ENCODE results near the gene HCCS. TPM values are rescaled to one million over a fixed set of nuclear protein-coding genes. Genes with fewer than 3 reads are reported as not detected.

The HCCS gene
- 13.6 and 19.2 TPM in 2 replicates for total RNA-seq
- 39.0 and 40.5 TPM in 2 replicates for polyA plus RNA-seq

DNA sequence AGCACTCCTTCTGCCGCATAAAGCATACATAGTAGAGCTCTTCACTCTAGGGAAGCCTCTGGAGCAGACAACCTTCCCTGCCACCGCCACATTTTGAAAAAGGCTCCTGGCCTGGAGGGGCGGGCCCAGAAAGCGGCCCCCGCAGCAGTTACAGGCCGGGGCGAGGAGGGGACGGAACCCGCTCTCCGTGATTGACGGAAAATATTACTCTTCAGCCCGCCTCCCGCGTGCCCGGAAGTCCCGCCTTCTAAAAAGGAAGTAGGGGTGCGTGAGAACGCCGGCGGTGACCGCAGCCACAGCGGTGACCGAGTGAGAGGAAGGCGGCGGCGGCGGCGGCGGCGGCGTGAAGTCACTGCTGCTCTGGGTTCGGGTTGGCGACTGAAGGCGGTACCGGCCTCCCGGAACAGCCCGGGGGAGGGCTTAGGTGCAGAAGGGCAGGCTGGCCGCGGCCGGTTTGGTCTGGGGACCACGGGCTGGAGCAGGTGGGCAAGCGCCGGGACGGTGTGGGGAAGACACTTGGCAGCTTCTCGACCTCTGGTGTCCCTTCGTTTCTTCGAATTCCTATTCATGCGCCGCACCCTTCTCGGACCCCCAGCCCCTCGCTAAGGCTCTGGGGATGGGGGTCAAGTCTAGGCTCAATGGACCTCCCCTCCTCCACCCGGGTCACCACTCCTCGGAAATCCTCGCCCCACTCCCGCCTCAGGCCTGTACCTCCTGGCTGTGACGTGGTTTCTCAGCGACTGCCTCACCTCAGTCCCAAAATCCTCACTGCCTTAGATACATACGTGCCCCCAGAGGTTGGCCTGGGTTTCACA is at the start of gene HCCS:
Gene HCCS (plus strand): TSS at position 296 of the 815 bp plus-strand sequence. CDS start 729 bp downstream, outside the sequence.
- no peaks in the 10 kb centered on the region for H3K27me3 ChIP-seq
- peak; percentile 84 to 86 for DNase-seq (ENCODE audit: low read depth in 1 of 2, low spot score in 1 of 2)
- TF ChIP-seq, protein P1, sequence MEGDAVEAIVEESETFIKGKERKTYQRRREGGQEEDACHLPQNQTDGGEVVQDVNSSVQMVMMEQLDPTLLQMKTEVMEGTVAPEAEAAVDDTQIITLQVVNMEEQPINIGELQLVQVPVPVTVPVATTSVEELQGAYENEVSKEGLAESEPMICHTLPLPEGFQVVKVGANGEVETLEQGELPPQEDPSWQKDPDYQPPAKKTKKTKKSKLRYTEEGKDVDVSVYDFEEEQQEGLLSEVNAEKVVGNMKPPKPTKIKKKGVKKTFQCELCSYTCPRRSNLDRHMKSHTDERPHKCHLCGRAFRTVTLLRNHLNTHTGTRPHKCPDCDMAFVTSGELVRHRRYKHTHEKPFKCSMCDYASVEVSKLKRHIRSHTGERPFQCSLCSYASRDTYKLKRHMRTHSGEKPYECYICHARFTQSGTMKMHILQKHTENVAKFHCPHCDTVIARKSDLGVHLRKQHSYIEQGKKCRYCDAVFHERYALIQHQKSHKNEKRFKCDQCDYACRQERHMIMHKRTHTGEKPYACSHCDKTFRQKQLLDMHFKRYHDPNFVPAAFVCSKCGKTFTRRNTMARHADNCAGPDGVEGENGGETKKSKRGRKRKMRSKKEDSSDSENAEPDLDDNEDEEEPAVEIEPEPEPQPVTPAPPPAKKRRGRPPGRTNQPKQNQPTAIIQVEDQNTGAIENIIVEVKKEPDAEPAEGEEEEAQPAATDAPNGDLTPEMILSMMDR (IDR thresholded peaks at IDR 0.05; ENCODE audit: low read depth, low read length), result no peak

DNA sequence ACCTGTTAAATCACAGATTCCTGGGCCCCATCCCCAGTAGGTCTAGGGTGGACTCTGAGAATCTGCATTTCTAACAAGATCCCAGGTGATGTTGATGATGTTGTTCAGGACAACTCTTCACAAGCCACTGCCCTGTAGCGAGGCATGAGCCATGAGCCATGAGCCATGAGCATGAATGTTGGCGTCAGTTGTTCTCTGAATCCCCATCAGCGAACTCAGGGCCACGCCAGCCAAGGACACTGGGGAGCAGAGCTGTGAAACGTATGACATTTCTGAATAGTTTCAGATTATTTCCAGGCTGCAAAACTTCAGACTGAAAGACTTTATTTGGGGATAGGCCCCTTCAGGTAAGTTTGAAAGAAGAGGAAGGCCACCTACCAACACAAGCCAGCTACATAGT is 46.9 kb upstream of the HCCS start:
- TF ChIP-seq, protein P1 (IDR thresholded peaks at IDR 0.05; ENCODE audit: low read depth, low read length), result no peak
- H3K36me3 ChIP-seq, result no peaks in the 10 kb centered on the region
- H3K27me3 ChIP-seq, result no peaks in the 10 kb centered on the region
- no peaks in the 10 kb centered on the region for H3K4me1 ChIP-seq (ENCODE audit: low read depth)
- H3K4me3 ChIP-seq, result no peak overlapping the region
- peaks cover 3% of the 10 kb centered on the region for H3K9me3 ChIP-seq (ENCODE audit: low read depth)
- no peak for DNase-seq (ENCODE audit: low read depth in 1 of 2, low spot score in 1 of 2)
- no peak overlapping the region for H3K27ac ChIP-seq

More for the DNA sequence above, at the start of gene HCCS:
- Histone ChIP-seq H3K36me3 (peaks cover 13% of the 10 kb centered on the region), H3K27ac (peak within 1 kb of the TSS; percentile 95), H3K4me3 (peak within 1 kb of the TSS; percentile 85), H3K4me1 (ENCODE audit: low read depth) (no peaks in the 10 kb centered on the region), H3K9me3 (ENCODE audit: low read depth) (no peaks in the 10 kb centered on the region)

DNA sequence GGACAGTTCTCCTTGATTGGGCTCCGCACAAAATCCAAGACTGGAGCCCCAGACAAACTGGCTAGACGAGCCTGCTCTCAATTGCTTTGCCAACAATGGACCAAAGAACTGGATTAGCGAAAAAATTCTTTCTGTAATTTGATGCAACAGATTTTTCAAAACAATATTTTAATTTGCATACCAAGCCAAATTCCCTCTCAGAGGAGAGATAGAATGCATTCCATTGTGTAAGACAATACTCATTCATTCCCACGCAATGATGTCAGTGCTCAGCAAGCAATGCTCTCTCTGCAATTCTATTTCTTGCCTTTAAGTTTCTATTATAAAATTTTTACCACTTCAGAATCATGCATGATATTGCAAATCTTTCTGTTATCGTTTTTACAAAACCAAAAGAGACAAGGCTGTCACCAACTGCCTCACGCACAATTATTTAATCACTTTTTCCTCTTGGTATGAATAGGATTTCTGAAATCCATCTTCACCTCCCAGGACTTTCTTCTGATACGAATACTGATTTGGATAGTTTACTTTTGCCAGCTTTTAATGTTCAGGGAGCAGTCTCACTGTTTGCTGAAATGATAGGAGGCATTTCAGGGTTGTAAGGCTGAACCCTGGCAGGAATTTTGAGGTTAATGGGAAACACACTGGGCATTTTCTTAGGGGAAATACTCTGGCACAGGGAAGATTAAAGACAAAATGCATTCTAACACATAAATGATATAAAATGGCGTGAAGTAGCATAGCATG is 46.1 kb upstream of the HCCS start:
- H3K4me3 ChIP-seq, result no peak overlapping the region
- no peaks in the 10 kb centered on the region for H3K9me3 ChIP-seq (ENCODE audit: low read depth)
- H3K27me3 ChIP-seq, result no peaks in the 10 kb centered on the region
- no peak overlapping the region for H3K27ac ChIP-seq
- H3K36me3 ChIP-seq, result no peaks in the 10 kb centered on the region
- no peaks in the 10 kb centered on the region for H3K4me1 ChIP-seq (ENCODE audit: low read depth)
- DNase-seq (ENCODE audit: low read depth in 1 of 2, low spot score in 1 of 2), result peak in 1 of 2 donors; percentile 82
- TF ChIP-seq, protein P1 (IDR thresholded peaks at IDR 0.05; ENCODE audit: low read depth, low read length), result no peak

DNA sequence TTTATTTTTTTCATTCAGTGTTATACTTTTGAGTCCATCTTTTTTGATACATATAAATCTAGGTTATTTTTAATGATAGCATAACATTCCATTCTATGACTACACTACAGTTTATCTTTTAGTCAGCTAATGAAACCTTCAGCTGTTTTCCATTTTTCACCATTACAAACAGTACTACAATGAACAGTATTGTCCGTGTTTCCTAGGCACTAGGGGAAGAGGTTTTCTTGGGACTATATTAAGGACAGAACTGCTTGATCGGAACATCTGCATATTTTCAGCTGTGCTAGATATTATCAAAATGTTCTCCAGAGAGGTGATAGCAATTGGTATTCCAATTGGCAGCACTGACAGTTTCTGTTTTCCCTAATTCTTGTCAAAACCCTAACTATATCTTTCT is 44.3 kb upstream of the HCCS start:
- TF ChIP-seq, protein P1 (IDR thresholded peaks at IDR 0.05; ENCODE audit: low read depth, low read length), result no peak
- H3K27ac ChIP-seq, result no peak overlapping the region
- H3K36me3 ChIP-seq, result no peaks in the 10 kb centered on the region
- H3K4me3 ChIP-seq, result no peak overlapping the region
- no peak for DNase-seq (ENCODE audit: low read depth in 1 of 2, low spot score in 1 of 2)
- no peaks in the 10 kb centered on the region for H3K4me1 ChIP-seq (ENCODE audit: low read depth)
- no peaks in the 10 kb centered on the region for H3K9me3 ChIP-seq (ENCODE audit: low read depth)
- no peaks in the 10 kb centered on the region for H3K27me3 ChIP-seq

DNA sequence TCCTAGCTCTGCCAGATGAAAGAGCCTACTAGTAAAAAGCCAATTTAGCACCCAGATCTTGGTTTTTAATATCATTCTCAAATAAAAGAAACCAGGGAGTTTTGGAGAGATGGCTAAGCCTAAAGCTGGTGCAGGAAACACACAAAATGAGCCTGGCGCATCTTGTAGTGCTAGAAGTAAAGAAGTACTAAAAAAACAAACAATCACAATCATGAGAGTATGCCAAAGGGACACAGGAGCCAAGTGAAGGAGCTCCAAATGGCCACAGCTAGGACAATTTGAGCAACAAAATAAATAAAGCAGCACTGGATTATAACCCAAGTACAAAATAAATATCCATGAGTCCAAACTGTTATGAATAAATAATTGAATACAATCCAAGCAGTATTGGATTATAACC is 37.8 kb upstream of the HCCS start:
- no peak overlapping the region for H3K4me3 ChIP-seq
- H3K9me3 ChIP-seq (ENCODE audit: low read depth), result no peaks in the 10 kb centered on the region
- DNase-seq (ENCODE audit: low read depth in 1 of 2, low spot score in 1 of 2), result no peak
- H3K4me1 ChIP-seq (ENCODE audit: low read depth), result no peaks in the 10 kb centered on the region
- TF ChIP-seq, protein P1 (IDR thresholded peaks at IDR 0.05; ENCODE audit: low read depth, low read length), result no peak
- no peaks in the 10 kb centered on the region for H3K36me3 ChIP-seq
- no peak overlapping the region for H3K27ac ChIP-seq
- no peaks in the 10 kb centered on the region for H3K27me3 ChIP-seq

Data from cardiac muscle cell (in vitro differentiated cells and primary cell).